MV-4-11 (cell line): ENCODE results near the gene NUP37.
"Not testable (repeated sequence)": the region's sequence is repeated elsewhere in the genome, so short reads cannot be mapped to it uniquely, and the experiment has no call there.

Experiments
- DNase-seq: peaks from one replicate; lab custom pipeline; 2025; lab: John Stamatoyannopoulos, UW

NUP37 gene, protein sequence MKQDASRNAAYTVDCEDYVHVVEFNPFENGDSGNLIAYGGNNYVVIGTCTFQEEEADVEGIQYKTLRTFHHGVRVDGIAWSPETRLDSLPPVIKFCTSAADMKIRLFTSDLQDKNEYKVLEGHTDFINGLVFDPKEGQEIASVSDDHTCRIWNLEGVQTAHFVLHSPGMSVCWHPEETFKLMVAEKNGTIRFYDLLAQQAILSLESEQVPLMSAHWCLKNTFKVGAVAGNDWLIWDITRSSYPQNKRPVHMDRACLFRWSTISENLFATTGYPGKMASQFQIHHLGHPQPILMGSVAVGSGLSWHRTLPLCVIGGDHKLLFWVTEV

DNA sequence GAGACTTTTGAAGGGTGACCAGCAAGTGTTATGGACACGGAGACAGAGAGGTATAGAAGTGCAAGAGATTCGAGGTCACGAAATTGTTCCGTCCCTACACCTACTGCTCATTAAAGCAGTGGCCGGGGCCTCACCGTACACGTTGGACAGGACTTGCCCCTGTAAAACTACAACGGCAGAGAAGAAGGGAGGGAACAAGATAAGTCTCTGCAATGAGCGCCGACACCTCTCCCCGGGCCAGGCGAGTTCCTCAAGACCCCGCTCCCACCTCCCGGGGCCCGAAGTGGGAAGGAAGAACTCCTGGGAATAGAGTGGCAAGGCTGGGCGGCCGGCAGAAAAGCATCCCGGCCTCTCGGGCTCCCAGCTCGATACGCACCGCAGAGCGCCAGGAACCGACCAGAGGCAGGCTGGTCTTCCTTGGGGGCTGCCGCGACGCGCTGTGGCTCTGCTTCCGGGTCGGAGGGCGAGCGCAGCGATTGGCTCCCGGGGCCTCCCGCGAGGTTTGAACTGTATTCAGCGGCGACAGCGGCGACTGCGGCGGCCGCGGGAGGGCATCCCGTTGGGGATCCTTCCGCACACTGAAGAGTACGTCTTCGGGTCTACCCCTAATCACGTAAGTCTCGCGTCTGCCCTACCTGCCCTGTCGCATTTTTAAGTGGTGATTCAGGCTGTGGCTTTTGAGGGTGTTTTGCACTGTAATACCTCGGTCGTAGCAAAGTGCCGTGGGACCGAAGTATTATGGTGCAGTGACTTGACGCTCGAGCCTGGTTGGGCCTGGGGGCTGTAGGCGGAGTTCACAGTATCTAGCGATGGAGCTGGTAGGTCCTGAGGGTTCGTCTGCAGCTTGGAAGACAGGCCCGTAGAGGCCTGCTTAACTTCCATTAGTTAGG, at the start of gene NUP37, which contains the start of gene PARPBP:
NUP37 (minus strand) TSS at position 441 of the 890 bp plus-strand sequence. CDS start 1,596 bp downstream, outside the sequence.
PARPBP (plus strand) TSS at position 510 of the 890 bp plus-strand sequence. CDS start 3,706 bp downstream, outside the sequence.
- DNase-seq: peak; percentile 87

DNA sequence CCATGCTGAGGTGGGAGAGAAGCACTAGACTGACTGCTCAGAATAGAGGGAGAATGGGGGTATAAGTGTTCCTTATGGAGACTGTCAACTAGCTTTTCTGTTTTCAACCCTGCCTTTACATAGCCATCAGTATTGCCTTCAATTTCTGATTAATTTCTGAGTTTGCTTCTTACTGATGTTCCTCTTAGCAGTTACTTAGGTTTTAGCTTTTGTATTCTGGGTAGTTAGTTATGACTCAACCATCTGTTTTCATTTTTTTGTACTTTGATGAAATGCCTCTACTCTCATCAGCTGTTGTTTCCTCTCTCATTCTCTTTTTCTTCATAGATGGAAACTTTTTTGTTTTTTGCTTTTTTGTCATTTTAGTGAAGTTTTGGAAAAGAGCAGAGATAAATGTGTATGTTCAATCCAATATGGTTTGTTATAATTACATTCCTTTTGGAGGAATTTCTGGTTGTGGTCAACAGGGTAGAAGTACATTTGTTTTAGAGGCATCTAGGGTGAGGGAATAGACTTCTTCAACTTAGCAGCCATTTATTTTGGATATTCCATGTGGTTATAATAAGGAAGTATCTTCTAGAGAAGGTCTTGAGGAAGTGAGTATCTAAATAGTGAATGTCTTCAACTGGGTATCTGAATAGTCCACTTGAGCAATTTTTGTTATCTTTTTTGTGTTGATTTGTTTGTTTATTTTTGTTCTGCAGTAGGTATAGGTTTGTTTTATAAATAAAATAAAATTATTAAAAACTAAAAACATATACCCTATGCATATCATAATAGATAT, 48.1 kb upstream of the NUP37 start:
- DNase-seq: peak; percentile 69

DNA sequence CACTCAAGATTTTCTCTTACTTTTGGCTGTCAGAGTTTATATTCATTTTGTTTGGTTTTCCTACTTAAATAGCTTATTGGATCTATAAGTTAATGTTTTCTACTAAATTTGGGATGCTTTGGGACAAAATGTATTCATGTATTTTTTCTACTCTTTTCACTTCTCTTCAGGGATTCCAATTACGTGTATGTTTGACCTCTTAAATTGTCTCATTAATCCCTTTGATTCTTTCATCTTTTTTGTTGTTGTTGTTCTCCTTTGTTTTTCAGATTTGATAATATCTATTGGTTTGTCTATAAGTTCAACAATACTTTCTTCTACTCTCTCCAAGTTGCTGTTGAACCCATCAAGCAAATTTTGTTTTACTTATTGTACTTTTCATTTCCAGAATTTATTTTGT, 43.5 kb upstream of the NUP37 start:
- DNase-seq: no peak

DNA sequence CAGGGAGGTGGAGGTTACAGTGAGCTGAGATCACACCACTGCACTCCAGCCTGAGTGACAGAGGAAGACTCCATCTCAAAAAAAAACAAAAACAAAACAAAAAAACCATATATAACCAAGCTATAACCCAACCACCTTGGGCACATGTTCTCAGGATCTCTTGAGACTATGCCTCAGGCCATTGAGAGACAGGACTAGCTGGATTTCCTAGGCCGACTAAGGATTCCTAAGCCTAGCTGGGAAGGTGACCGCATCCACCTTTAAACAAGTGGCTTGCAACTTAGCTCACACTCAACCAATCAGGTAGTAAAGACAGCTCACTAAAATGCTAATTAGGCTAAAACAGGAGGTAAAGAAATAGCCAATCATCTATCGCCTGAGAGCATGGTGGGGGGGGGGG, 35.3 kb upstream of the NUP37 start:
- DNase-seq: not testable (repeated sequence)

DNA sequence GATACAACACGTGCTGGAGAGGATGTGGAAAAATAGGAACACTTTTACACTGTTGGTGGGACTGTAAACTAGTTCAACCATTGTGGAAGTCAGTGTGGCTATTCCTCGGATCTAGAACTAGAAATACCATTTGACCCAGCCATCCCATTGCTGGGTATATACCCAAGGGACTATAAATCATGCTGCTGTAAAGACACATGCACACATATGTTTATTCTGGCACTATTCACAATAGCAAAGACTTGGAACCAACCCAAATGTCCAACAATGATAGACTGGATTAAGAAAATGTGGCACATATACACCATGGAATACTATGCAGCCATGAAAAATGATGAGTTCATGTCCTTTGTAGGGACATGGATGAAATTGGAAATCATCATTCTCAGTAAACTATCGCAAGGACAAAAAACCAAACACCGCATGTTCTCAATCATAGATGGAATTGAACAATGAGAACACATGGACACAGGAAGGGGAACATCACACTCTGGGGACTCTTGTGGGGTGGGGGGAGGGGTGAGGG, 27.2 kb upstream of the NUP37 start:
- not testable (repeated sequence) for DNase-seq

DNA sequence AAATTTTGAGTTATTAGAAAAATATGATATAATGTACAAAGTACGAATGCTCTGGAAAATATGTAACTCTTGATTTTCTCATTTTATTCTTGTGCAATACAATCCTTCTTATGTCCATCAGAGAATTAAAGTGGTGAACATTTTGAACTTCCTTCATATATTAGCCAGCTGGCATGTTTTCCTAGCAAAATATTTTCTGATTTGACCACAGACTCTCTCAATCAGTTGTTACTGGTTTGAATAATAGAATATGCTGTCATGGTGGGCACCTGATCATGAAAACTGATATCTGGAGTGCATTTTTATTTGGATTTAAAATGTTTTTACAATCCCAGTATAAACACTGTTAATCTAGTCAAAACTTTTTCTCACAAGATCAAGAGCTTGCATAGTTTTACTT, 24.3 kb upstream of the NUP37 start:
- DNase-seq: no peak

DNA sequence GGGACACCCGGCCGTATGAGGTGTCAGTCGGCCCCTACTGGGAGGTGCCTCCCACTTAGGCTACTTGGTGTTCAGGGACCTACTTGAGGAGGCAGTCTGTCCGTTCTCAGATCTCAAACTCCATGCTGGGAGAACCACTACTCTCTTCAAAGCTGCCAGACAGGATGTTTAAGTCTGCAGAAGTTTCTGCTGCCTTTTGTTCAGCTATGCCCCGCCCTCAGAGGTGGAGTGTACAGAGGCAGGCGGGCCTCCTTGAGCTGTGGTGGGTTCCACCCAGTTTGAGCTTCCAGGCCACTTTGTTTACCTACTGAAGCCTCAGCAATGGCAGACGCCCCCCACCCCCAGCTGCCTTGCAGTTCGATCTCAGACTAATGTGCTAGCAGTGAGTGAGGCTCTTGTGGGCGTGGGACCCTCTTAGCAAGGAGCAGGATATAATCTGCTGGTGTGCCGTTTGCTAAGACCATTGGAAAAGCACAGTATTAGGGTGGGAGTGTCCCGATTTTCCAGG, 23.0 kb upstream of the NUP37 start:
- DNase-seq: not testable (repeated sequence)

DNA sequence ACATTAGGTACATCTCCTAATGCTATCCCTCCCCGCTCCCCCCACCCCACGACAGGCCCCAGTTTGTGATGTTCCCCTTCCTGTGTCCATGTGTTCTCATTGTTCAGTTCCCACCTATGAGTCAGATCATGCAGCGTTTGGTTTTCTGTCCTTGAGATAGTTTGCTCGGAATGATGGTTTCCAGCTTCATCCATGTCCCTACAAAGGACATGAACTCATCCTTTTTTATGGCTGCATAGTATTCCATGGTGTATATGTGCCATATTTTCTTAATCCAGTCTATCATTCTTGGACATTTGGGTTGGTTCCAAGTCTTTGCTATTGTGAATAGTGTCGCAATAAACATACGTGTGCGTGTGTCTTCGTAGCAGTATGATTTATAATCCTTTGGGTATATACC, 17.7 kb upstream of the NUP37 start:
- not testable (repeated sequence) for DNase-seq

DNA sequence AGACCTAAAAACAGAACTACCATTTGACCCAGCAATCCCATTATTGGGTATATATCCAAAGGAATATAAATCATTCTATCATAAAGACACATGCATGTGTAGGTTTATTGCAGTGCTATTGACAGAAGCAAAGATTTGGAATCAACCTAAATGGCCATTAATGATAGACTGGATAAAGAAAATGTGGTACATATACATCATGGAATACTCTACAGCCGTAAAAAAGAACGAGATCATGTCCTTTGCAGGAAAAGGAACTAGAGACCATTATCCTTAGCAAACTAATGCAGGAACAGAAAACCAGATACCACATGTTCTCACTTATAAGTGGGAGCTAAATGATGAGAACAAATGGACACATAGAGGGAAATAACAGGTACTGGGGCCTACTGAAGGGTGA, 11.5 kb upstream of the NUP37 start:
- DNase-seq: not testable (repeated sequence)

DNA sequence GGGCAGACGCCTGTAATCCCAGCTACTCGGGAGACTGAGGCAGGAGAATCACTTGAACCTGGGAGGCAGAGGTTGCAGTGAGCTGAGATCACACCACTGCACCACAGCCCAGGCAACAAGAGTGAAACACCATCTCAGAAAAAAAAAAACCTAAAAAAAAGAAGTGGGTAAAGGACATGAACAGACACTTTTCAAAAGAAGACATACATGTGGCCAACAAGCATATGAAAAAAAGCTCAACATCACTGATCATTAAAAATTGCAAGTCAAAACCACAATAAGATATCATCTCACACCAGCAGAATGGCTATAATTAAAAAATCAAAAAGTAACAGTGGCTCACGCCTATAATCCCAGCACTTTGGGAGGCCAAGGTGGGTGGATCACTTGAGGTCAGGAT, 10.8 kb upstream of the NUP37 start:
- DNase-seq: not testable (repeated sequence)

DNA sequence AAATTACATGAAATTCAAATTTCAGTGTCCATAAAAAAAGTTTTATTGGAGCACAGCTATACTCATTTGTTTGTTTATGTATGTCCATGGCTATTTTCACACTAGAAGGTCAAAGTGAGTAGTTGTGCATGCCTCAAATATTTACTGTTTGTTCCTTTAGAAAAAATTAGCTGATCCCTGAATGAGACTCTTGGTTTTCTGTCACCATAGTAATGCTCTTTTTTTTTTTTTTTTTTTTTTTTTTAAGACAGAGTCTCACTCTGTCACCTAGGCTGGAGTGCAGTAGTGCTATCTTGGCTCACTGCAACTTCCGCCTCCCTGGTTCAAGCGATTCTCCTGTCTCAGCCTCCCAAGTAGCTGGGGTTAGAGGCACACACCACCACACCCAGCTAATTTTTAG, 1.4 kb upstream of the NUP37 start:
- DNase-seq: not testable (repeated sequence)

DNA sequence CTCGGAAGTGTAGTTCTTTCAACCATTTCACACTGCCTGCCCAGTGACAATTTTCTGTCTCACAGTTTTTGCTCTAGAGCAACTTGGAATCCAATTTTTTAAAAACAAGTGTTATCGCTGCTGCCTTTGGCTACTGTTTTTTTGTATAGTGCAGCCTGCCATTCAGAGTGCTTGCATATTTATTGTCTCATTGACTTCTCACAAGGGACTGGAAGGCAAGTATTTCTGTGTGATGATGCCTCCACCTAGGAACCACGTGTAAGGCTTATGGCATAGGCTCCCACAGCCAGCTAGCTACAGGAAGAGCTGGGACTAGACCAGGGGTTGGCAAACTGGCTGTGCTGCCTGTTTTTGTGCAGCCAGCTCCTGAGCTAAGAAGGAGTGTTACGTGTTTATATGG, 972 bp upstream of the NUP37 start:
- peak; percentile 22 for DNase-seq

DNA sequence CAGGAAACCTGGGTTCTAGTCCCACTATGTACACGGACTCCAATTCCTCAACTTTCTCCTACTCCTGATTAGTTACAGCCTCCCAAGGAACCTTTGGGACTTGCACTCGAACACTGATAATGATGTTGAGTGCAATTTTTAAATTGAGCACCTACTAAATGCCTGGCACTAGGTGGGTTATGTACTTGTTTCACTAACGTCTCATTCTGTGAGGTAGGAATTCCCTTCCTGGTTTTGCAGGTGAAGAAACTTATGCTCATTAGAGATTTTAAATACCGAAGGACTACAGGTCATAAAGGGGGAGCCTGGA, 605 bp upstream of the NUP37 start:
- DNase-seq: no peak

DNA sequence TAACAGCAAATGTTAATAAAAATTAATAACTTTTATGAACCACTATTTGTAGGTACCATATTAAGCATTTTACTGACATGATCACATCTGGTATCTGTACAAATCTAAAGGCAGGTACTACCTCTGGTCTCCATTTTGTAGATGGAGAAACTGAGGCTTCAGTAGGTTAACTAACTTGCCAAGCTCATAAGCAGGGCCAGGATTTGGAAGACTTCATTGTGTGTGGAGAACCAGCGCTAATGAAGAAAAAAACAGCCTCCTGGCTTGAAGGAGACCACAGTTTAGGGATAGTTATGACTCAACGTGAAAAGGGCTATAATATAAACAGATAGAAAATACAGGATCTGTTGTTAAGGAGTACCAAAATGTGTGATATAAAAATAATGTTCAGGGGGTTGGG, 1.0 kb downstream of the NUP37 start:
- no peak for DNase-seq

DNA sequence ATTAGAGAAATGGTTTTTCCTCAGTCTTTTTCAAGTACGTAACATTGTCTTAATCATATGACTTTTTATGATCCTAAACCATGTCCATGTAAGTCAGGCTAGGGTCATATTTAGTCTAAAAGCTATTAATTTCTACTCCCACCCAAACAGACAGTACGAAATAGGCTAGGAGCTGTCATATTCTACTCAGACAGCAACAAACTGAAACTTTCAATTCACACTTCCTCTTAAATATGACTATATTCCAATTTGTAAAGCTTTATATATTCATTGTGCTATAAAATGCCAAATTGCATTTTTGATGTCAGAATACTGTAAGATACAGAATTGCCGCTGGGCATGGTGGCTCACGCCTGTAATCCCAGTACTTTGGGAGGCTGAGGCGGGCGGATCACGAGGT, 3.5 kb downstream of the NUP37 start:
- peak; percentile 29 for DNase-seq

DNA sequence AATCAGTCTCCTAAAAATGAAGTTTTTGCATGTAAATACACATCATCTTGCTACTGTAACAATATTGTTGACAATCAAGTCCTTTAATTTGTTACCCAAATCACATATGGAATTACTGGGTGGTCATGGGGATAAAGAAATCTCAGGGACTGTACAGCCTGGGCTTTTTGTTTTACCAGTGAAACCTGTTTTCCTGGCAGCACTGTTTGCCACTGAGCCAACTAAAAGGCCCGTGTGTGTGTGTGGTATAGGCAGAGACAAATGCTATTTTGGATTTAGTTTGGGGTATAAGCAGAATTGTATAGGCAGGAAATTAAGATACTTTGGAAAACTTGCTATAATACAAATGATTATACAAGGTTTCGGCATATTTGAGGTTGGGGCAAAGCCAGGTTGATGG, 5.7 kb downstream of the NUP37 start:
- no peak for DNase-seq

DNA sequence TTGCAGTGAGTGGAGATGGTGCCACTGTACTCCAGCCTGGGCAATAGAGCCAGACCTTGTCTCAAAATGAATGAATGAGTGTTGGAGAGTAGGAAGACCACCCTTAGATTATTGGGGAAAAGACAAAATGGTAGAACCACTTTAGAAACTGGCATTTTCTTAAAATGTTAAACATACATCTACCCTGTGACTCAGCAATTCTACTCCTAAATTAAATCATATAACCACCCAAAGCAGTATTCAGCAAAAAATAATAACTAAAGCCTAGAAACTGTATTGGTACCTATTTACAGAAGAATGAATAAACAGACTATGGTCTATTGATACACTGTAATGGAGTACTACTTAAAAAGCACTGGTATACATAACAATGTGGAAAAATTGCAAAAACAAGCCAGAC, 9.1 kb downstream of the NUP37 start:
- DNase-seq: no peak

DNA sequence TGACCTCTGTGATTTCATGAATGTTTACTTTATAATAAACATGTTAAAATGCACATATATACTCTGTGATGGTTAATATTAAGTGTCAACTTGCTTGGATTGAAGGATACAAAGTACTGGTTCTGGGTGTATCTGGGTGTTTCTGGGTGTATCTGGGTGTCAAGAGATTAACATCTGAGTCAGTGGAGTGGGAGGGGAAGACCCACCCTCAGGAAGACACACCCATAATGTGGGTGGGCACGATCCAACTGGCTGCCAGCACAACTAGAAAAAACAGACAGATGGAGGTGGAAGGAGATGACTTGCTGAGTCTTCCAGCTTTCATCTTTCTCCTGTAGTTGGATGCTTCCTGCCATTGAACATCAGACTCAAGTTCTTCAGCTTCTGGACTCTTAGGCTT, 11.9 kb downstream of the NUP37 start:
- no peak for DNase-seq

DNA sequence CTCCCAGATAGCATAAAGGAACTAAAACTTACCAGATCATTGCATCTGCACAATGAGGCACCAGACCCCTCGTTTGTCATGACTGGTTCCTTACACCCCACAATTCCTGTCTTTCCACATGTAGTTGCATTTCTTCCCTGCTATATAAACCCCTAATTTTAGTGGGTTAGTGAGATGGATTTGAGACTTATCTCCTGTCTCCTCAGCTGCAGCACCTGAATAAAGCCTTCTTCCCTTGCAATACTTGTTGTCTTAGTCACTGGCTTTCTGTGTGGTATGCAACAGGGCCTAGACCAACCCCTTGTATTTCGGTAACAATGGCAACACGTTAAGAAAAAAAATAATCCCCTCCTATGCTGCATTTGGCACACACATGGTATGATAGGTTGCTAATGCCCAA, 13.0 kb downstream of the NUP37 start:
- no peak for DNase-seq

DNA sequence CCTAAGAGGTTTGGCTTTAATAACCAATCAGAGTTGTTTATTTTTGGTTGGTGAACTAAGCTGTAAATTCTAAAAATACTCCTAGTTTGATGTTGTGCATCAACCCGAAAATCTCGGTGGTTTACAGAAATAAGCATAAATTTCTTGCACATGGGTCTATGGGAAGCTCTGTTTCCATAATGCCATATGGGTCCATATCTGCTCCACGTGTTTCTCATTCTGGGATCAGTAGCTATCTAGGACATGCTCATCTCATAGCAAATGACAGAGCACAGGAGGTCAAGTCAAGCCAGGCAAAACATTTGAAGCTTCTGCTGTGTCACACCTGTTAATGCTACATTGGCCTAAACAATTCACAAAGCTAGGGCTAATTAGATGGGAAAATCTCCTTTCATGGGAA, 23.1 kb downstream of the NUP37 start:
- no peak for DNase-seq

DNA sequence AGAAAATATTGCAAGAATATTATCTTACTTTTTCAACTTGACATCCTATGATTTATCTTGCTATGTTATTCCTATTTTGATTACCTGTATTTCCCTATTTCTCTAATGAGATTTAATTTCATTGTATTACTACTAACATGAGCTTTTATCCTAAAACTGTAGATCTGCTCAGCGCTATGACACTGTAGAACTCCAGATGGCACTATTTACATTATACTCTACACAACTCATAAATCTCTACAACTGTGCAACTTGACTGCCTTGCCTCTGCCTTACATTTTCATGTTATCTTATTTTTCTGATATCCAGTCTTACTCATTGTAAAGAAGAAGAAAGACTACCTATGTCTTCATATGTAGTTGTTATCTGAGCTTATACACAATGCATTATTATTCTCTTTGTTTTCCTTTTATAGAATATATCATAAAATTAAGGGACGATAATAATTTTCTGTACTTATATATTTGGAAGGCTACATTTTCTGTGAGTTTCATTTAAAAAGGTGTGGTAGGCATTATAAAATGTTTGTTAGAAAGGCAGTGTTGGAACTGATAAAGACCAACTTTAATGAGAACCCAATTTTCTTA, 24.1 kb downstream of the NUP37 start:
- peak; percentile 36 for DNase-seq

DNA sequence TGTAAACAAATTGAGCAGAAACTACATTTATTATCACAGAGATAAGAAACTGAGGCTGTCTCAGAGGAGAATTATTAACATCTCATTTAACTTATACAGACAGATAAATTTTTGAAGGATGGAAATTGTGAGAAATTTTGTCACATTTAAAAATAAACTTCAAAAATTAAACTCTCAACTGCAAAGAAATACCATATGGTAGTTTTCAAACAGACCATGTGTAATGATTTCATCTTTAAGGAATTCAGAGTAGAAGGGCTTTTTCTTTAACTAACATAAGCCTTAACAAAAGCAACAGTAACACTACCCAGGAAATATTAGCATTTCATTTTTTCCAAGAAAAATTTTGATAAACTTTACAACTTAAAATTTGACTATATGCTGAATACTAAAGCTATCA, 26.6 kb downstream of the NUP37 start:
- DNase-seq: no peak
